Stimulated activated naive CD4-positive, alpha-beta T cell treated with Interleukin-2 at 50 U/mL for 16 hours (primary cell): ENCODE results near the gene SPRED2.
"Not testable (repeated sequence)": the region's sequence is repeated elsewhere in the genome, so short reads cannot be mapped to it uniquely, and the experiment has no call there.

Source experiments
- DNase-seq: peaks from one replicate; lab custom pipeline; 2025; lab: John Stamatoyannopoulos, UW

SPRED2 gene

GRCh38 chr2:65340898-65341681 lies 91.3 kb downstream of the SPRED2 start:
- DNase-seq, result no peak

DNA sequence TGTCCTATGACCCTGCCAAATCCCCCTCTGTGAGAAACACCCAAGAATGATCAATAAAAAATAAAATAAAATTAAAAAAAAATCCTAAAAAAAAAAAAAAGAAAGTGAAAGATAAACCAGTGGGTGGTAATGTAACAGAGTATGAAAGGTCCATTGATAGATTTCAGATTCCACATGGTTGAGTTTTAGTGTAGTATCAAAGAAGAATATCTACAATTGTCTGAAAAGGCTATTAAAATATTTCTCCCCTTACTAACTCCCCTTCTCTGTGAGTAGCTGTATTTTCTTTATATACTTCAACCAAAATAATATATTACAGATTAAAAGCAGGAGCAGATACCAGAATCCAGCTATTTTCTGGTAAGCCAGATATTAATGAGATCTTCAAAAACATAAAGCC lies 92.8 kb downstream of the SPRED2 start:
- no peak for DNase-seq

DNA sequence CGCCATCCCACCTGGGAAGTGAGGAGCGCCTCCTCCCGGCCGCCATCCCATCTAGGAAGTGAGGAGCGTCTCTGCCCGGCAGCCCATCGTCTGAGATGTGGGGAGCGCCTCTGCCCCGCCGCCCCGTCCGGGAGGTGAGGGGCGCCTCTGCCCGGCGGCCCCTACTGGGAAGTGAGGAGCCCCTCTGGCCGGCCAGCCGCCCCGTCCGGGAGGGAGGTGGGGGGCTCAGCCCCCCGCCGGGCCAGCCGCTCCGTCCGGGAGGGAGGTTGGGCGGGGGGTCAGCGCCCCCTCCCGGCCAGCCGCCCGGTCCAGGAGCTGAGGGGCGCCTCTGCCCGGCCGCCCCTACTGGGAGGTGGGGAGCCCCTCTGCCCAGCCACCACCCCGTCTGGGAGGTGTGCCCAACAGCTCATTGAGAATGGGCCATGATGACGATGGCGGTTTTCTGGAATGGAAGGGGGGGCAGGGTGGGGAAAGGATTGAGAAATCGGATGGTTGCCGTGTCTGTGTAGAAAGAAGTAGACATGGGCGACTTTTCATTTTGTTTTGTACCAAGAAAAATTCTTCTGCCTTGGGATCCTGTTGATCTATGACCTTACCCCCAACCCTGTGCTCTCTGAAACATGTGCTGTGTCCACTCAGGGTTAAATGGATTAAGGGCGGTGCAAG lies 93.4 kb downstream of the SPRED2 start:
- not testable (repeated sequence) for DNase-seq

- DNase-seq, result not testable (repeated sequence)
Observed at GRCh38 chr2:65337915-65338314, 94.5 kb downstream of the SPRED2 start.

DNA sequence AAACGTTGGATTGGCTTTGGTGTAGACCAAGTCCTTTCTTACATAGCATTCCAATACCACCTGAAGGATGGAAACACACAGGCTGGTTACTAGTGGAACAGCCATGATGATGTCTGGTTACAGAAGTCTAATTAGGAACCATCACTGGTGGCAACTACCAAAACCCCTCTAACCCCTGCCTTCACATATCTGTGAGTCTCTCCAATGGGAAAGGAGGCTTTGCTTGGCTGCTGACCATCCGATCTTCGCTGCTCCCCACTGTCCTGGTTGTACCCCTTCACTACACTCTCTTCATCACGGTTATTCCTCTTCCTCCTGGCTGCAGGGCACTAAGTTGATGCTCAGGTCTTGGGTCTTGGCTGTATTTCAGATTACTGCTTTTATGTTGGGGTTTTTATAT lies 97.7 kb downstream of the SPRED2 start:
- no peak for DNase-seq

DNA sequence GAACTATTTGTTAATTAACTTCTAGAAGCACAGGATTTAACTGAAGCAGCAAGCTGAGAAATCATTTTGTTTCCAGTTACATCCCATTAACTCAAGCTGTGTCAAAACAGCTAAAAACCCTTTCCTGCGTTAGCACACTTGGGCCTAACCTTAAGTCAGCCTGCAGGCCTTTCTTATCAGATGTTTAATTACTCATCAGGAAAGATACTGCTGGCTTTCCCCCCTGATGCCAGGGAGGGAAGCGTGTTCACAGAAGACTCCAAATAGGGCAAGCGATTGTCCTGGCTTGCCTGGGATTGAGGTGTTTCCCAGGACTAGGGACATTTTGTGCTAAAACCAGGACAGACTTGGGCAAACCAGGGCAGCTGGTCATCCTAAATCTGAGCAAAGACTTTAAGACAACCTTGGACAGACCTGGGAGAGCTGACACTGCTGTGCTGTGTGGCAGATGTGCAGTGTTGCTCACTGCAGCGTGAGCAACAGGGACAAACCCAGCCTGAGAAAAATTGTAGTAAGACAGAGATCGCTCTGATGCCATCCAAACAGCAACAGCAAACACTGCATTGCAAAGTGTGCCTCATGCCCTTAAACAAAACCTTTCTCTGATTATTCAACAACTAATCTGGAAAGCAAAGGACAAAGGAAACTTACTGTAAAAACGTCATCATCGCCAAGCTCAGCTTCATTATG lies 100.9 kb downstream of the SPRED2 start:
- DNase-seq, result no peak

- DNase-seq, result no peak
Observed at GRCh38 chr2:65329525-65329924, 102.9 kb downstream of the SPRED2 start.

DNA sequence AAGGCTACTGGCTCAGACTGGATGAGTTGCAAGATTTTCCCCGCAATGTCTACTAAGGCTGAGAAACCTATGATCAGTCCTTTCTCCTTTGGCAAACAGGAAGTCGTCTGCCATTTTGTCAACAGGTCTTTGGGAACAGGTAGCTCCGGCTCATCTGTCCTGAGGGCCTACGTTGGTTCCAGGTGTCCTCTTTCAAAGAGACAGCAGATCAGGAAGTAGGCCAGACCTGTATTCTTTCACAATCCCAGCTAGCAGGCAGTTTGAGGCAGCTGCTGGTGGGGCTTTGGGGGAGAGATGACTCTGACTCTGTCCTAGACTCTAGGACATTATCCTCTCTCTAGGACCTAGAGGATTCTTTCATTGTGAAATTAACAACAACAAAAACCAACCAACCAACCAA lies 106.1 kb downstream of the SPRED2 start:
- no peak for DNase-seq

GRCh38 chr2:65325066-65325465 lies 107.3 kb downstream of the SPRED2 start:
- no peak for DNase-seq

DNA sequence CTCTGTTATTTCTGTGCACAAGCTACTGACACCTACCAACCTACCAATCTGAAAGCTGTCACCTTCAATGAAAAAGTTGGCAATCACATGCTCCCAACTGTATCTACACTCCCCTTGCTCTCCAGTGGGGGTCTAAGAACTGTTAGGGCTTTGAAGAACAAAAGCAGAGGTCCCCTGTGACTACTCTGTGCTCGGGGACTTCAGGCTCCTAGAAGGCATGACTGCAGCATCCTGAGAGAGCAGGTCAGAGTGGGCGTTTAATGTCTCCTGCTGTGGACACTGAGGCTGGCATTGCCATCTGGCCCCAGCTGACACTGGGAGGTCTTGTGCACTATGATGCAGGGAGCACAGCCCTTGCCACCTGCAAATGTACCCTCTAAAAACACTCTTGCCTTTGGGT lies 111.5 kb downstream of the SPRED2 start:
- DNase-seq, result no peak

DNA sequence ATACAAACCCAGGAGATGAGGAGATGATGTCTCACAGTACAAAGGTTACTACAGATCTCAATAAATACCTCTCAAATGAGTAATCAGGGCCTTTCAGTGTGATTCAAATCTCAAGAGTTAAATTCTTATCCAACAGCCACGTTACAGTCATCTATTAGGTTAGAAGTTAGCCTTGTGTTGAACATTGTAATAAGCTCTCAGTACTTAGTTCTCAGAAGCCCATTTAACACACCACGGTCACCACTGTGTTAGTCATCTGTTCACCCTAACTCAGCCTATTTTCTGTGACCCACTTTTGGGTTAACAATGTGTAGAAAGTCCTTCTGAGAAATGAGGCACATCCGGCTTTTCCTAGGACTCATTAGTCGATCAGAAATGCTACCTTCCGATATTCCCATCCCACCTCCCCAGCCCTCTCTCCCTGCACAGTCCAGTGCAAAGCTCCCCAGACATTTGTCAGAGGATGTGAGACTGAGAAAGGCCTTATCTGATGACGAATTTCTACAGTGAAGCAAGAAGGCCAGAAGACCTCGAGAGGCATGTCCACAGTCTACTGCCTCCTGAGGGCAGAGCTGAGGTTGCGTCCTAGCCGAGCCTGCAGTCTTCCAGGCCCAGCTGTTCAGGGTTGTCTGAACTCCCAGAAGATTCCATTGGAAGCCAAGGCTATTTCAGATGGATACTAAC lies 112.2 kb downstream of the SPRED2 start:
- no peak for DNase-seq

DNA sequence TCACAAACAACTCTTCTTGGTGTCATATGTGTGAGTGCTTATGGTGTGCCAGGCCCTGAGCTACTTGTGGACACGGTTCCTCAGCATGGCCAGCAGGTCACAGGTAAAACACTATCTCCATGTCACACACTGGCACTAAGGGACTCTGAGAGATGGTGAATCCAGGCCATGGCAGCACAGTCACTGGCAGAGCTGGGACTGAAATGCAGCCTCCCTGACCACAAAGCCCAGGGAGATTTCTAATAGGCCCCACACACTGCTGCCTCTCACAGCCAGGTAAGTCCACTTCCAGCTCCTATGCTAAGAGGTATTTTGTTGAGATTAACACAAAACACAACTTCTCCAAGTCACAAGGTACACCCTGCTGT lies 112.7 kb downstream of the SPRED2 start:
- no peak for DNase-seq

GRCh38 chr2:65319072-65319673 lies 113.2 kb downstream of the SPRED2 start:
- DNase-seq, result no peak

DNA sequence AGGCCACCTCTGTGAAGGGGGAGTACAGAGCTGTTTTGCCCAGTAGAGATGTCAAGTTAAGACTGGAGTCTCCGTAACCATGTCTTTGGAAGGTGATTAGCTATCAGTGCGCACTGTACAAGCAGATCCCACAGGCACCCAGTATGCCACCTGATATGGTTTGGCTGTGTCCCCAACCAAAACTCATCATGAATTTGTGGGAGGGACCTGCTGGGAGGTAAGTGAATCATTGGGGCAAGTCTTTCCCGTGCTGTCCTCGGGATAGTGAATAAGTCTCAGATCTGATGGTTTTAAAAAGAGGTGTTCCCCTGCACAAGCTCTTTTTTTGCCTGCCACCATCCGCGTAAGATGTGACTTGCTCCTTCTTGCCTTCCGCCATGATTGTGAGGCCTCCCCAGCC lies 114.6 kb downstream of the SPRED2 start:
- no peak for DNase-seq

- DNase-seq, result not testable (repeated sequence)
Observed at GRCh38 chr2:65317351-65317750, 115.0 kb downstream of the SPRED2 start.

DNA sequence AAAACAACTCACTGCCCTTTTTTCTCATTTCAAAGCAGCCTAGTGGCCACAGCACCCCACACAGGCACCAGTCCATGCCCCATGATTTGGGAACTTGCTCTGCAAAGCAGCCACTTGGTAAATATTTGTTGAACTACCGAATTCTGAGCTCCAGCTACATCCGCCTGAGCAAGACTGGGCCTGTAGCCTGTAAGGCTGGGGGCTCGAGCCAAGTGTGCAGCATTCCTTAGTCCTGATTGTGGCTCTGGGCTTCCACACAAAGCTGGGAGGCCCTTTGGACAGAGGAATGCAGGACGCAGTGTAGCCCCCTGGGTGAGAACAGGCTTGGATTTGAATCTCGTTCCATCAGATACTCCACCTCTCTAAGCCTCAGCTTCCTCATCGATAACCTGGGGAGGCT lies 116.3 kb downstream of the SPRED2 start:
- DNase-seq, result no peak

DNA sequence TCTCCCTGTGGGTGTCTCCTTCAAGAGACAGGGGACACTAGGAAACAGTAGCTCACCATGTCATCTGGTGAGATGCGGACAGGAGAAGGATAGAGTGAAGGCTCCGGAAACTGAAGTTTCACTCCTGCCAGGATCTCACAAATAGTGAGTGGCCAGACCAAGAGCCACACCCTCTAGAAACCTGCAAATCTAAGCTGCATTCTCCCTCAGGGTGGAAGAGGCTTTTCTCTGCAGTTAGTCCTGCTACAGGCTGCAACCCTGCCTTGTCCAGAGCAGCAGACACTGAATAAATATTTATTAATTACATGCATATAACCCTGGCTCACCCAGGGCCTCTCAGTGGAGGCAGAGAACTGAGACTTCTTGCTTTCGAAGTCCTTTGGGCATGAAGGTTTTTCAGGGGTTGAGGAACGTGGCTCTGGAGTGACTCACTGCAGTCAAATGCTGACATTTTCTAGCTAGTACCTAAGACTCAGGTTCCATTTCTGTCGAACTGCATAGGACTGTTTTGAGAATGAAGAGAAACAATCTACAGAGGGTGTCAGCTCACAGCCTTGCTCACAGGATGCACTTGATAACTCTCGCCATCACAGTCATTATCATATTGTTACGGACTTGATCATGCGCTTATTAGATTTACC lies 117.5 kb downstream of the SPRED2 start:
- no peak for DNase-seq

- no peak for DNase-seq
Observed at GRCh38 chr2:65313954-65314256, 118.5 kb downstream of the SPRED2 start.

DNA sequence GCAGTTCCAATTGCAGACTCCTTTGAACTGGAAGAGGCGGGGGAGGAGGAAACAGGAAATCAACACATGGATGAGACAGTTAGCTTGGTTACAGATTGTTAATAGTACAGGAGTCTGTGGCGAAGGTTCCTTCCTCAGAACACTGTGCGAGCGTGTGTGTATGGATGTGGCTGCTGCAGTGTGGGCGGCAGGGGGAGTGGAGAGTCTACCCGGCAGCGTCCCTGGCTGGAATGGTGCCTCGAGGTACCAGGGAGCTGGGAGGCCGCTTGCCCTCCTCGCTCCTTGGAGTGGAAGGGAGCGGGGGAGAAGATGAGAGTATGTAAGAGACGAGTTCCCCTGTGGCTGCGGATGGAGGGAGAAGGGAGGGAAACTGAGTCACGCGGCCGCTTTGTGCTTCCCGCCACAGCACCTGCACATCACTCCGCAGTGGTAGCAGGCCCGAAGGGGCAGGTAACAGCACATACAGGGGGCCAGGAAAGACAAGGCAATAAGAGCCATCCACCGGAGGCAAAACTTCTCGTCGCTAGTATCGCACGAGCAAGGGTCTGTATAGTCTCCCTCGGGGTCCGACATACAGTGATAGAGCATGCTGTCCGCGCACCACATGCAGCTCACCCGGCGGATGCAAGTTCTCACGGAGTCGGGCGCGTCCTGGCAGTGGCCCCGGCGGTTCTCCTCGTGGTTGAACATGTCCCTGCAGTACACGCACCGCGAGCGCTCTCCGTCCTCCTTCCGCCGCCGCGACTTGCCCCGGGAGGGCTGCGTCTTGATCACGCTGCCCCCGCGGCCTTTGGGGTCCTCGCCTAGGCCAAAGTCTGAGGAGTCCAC lies 119.1 kb downstream of the SPRED2 start:
- no peak for DNase-seq

GRCh38 chr2:65311596-65311995 lies 120.8 kb downstream of the SPRED2 start:
- DNase-seq, result no peak

- DNase-seq, result no peak
Observed at GRCh38 chr2:65311049-65311448, 121.3 kb downstream of the SPRED2 start.
